GM06990 (cell line): ENCODE measurements around the gene ARMC12.
A peak's percentile ranks its signal among the peaks of the same experiment; 100 is the strongest.

Experiments
- DNase-seq: peaks from one replicate; pipeline ENCODE4 v3.0.0-alpha.2; 2011; ENCODE audit not compliant: insufficient read length; ENCODE audit errors: extremely low read depth
- H3K27me3 ChIP-seq: replicated peaks from 2 replicates; pipeline ENCODE4 v1.6.0; 2011; ENCODE audit warnings: low read length; ENCODE audit not compliant: control insufficient read depth, insufficient read depth
- H3K36me3 ChIP-seq: 2 replicates; pipeline ENCODE4 v1.5.1; 2011; ENCODE audit warnings: low read length; ENCODE audit not compliant: control insufficient read depth, insufficient read depth
- H3K4me3 ChIP-seq: replicated peaks from 2 replicates; pipeline ENCODE4 v1.5.1; 2011; ENCODE audit warnings: low read depth, mild to moderate bottlenecking, control low read depth, low read length
- CTCF ChIP-seq: IDR thresholded peaks from 2 replicates; pipeline ENCODE4 v1.5.1; 2011; ENCODE audit warnings: low read length, control low read depth, mild to moderate bottlenecking, inconsistent platforms; ENCODE audit not compliant: insufficient read depth, poor library complexity, severe bottlenecking

ARMC12 gene

GRCh38 chr6:35719830-35720733 lies 16.8 kb upstream of the ARMC12 start:
- no peak for TF ChIP-seq CTCF
- DNase-seq: peak; percentile 81
- no peaks in the 10 kb centered on the region for H3K36me3 ChIP-seq
- peak overlapping the region; percentile 39 for H3K4me3 ChIP-seq
- no peaks in the 10 kb centered on the region for H3K27me3 ChIP-seq

DNA sequence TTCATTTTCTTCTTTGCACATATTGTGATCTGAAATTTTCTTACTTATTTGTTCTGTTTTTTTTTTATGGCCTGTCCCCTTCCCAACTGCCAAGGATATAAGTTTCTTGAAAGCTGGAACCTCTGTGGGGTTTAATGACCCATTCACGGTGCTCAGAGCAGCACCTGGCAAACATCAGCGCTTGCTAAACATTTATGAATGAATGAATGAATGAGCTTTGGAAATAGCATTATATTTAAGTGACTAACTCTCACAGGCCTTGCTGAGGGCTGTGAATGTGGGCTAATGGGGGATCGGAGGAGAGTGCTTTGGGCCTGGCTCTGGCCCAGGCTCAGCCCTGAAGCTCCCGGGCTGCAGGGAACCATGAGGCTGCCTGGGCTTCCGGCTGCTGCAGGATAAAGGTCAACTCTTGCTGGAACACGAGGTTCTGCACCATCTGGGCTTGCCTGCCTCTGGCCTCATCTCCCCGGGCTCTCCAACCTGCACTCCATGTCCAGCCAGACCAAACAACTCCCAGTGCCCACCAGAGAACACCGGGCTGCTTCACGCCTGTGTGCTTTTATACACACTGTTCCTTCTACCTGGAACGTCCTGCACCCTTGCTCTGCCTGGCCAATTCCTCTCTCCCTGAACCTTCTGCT lies 14.6 kb upstream of the ARMC12 start:
- DNase-seq: no peak
- no peaks in the 10 kb centered on the region for H3K27me3 ChIP-seq
- no peak overlapping the region for H3K4me3 ChIP-seq

DNA sequence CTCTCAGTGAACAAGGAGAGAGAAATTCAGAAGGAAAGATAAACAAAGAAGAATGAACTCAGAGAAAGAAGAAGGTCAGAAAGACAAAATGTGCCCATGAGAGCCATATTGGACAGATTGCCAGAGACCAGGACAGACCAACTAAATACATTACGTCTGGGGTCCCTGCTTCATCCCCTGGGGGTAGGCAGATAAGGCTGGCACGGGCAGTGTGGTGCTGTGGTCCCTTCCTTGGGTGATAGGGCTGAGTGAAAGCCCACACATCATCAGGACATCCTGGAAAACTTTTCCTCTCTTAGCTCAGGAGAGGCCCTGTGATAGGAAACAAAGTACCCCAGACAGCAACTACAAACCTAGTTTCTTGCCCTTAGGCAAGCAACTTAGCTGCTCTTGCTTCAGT lies 13.2 kb upstream of the ARMC12 start:
- no peak for DNase-seq
- no peaks in the 10 kb centered on the region for H3K27me3 ChIP-seq
- no peak overlapping the region for H3K4me3 ChIP-seq
- TF ChIP-seq CTCF: no peak
- H3K36me3 ChIP-seq: no peaks in the 10 kb centered on the region

More for the DNA sequence above, 14.6 kb upstream of the ARMC12 start:
- no peaks in the 10 kb centered on the region for H3K36me3 ChIP-seq
- TF ChIP-seq CTCF: no peak

- no peaks in the 10 kb centered on the region for H3K27me3 ChIP-seq
- H3K4me3 ChIP-seq: no peak overlapping the region
- no peak for DNase-seq
- no peak for TF ChIP-seq CTCF
- no peaks in the 10 kb centered on the region for H3K36me3 ChIP-seq
Measured at GRCh38 chr6:35724059-35724458, 12.8 kb upstream of the ARMC12 start.

GRCh38 chr6:35724471-35724870 lies 12.4 kb upstream of the ARMC12 start:
- Histone ChIP-seq H3K36me3 (no peaks in the 10 kb centered on the region), H3K27me3 (no peaks in the 10 kb centered on the region), H3K4me3 (no peak overlapping the region)
- no peak for TF ChIP-seq CTCF
- DNase-seq: no peak
